GM18870 (cell line): ENCODE data around the gene C17orf78.
"Not testable (repeated sequence)": the region's sequence is repeated elsewhere in the genome, so short reads cannot be mapped to it uniquely, and the experiment has no call there.

Experiments used
- ATAC-seq: cut with Tn5 transposase; IDR thresholded peaks from one replicate; pipeline ENCODE4 v1.9.1; 2021; ENCODE audit warnings: moderate library complexity; ENCODE audit not compliant: unreplicated experiment

The C17orf78 gene

DNA sequence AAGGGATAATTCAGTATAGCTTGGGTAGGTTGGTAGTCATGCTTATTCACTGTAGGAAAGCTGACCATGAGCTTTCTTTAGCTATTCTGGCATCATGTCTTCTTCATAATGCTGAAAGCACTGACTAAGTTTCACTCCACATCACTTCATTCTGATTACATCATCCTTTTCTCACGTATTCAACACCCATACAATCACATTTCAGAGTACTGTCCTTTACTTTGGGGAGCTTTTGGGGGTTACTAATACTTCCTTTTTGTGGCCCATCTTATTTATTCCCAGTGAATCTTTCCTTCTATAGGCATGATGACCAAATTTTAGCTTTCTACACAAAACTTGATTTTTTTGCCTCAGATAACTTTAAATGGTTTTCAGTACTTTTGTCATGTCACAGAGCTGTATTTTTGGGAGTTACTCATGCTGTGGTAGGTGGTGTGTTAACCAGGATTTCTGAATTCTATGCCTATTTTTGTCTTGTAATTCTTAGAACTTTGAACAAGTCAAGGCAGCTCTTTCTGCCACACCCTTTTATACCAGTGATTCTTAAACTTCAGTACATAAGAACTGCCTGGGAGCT, 54.4 kb downstream of the C17orf78 start:
- ATAC-seq = no peak

DNA sequence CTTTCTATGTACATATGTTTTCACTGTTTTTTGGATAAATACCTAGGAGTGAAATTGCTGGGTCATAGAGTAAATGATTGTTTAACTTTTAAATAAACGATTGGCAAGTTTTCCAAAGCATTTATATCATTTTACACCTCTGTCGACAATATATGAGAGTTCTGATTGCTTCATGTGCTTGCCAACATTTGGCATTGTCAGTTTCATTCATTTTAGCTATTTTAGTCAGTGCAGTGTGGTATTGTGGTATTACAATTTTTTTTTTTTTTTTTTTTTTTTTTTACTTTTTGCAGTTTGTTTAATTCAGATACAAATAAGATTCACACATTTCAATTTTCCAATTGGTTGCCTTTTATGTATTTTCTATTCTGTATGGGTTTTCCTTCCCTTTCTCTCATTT, 56.9 kb downstream of the C17orf78 start:
- no peak for ATAC-seq

DNA sequence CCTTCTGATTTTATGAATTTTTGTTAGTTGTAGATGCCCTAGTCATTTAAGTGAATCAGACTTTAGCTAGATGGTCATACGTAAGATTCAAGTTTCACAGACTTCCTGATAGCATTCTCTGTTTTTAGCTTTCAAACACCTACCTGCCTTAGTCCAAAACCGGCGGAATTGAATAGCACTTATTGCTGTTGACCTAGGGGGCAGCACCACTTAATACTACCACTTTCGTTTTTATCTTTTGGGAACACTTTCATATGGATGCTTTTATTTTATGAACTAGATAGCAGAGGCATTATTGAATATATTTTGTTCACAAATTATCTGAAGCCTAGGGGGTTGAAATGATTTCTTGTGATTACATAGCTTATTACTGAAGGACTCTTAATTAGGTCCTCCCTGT, 62.4 kb downstream of the C17orf78 start:
- ATAC-seq = no peak

DNA sequence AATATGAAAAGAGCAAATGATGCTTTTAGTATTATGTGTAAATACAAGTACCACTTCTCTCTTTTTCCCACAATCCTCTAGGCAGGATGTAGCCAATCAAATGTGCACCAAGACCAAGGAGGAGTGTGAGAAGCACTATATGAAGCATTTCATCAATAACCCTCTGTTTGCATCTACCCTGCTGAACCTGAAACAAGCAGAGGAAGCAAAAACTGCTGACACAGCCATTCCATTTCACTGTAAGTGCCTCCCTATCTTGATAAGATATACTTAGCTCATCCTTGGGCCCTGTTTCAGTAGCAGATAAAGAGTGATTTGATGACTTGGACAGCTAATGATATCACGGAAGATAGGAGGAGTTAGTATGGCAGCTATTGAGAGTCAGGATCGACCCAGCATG, 64.6 kb downstream of the C17orf78 start:
- no peak for ATAC-seq

DNA sequence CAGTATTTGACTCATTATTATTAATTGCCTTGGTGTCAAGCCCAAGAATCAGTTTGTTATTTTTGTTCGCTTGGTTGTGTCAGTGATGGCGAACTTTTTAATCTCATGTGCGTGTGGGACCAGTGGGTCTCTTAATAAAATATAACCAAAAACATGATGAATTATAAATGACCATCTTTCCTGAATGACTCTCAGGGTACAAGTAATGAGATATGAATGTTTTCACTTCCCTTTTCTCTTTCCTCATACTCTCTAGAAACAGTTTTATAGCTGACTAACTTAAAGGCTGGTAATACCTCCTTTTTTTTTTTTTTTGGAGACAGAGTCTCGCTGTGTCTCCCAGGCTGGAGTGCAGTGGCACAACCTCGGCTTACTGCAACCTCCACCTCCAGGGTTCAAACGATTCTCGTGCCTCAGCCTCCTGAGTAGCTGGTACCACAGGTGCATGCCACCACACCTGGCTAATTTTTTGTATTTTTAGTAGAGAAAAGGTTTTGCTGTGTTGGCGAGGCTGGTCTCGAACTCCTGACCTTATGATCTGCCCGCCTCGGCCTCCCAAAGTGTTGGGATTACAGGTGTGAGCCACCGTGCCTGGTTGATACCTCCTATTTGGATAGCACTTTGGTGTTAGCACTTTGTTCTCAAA, 65.7 kb downstream of the C17orf78 start:
- not testable (repeated sequence) for ATAC-seq
